OCI-LY3 (cell line): ENCODE results near the gene KRTAP19-1.

Source experiments
- H2AFZ ChIP-seq: fragments of 200-600, 300-600 bp; shearing (Covaris generic); 2 replicates; pipeline ENCODE4 v1.6.0; 2014; ENCODE audit warnings: antibody characterized with exemption, low read depth, low read length
- H3K27ac ChIP-seq: fragments of 200-600, 300-600 bp; sonication (generic); 2 replicates; pipeline ENCODE4 v1.5.1; 2014; ENCODE audit warnings: mild to moderate bottlenecking, low read length, moderate library complexity, mixed read lengths
- H3K27me3 ChIP-seq: fragments of 200-600, 300-600 bp; sonication (generic); 2 replicates; pipeline ENCODE4 v1.6.1; 2014; ENCODE audit warnings: low read depth, low read length, mixed read lengths
- H3K36me3 ChIP-seq: fragments of 200-600, 300-600 bp; sonication (generic); replicated peaks from 2 replicates; pipeline ENCODE3; 2014; ENCODE audit warnings: low read depth, low read length, mixed read lengths
- H3K4me1 ChIP-seq: fragments of 300-600, 200-600 bp; sonication (generic); 2 replicates; pipeline ENCODE4 v1.6.1; 2014; ENCODE audit warnings: low read length, mixed read lengths
- H3K4me2 ChIP-seq: fragments of 200-600, 300-600 bp; sonication (generic); 2 replicates; pipeline ENCODE4 v1.6.1; 2014; ENCODE audit warnings: low read length, mixed read lengths
- H3K4me3 ChIP-seq: fragments of 300-600, 200-600 bp; sonication (generic); 2 replicates; pipeline ENCODE4 v1.5.1; 2014; ENCODE audit warnings: antibody characterized with exemption, mild to moderate bottlenecking, low read length, moderate library complexity
- H3K79me2 ChIP-seq: fragments of 300-600, 200-600 bp; shearing (Covaris generic); 2 replicates; pipeline ENCODE4 v1.6.1; 2014; ENCODE audit warnings: mild to moderate bottlenecking, low read length, mixed read lengths
- H3K9ac ChIP-seq: fragments of 300-600, 200-600 bp; shearing (Covaris generic); 2 replicates; pipeline ENCODE4 v1.6.0; 2014; ENCODE audit warnings: mild to moderate bottlenecking, low read length, moderate library complexity
- H3K9me3 ChIP-seq: fragments of 200-600, 300-600 bp; shearing (Covaris generic); 2 replicates; pipeline ENCODE4 v1.6.1; 2014; ENCODE audit warnings: low read length, mixed read lengths; ENCODE audit not compliant: insufficient read depth
- H4K20me1 ChIP-seq: fragments of 200-600, 300-600 bp; sonication (generic); 2 replicates; pipeline ENCODE4 v1.6.1; 2016; ENCODE audit warnings: low read length, mixed read lengths; ENCODE audit not compliant: insufficient read depth
- CTCF ChIP-seq: fragments of 200-600, 300-600 bp; sonication (generic); IDR thresholded peaks from 2 replicates; pipeline ENCODE4 v1.5.1; 2014; ENCODE audit warnings: antibody characterized with exemption, low read length, low read depth
- EZH2phosphoT487 ChIP-seq: fragments of 200-600 bp; shearing (Covaris generic); IDR thresholded peaks from 2 replicates; pipeline ENCODE4 v1.6.1; 2018; ENCODE audit warnings: antibody characterized with exemption, mixed run types, low read depth

Gene KRTAP19-1

GRCh38 chr21:30502041-30502440 lies 21.9 kb upstream of the KRTAP19-1 start, which contains the start of gene KRTAP19-5:
TSS of gene KRTAP19-5 (minus strand) at chr21:30502141. CDS start at chr21:30502090, 51 bp downstream.
- Histone ChIP-seq H4K20me1 (no peaks in the 10 kb centered on the region), H3K36me3 (no peaks in the 10 kb centered on the region), H3K9ac (no peak within 1 kb of the TSS), H3K27me3 (no peaks in the 10 kb centered on the region), H3K9me3 (no peaks in the 10 kb centered on the region), H3K27ac (no peak within 1 kb of the TSS), H2AFZ (no peak within 1 kb of the TSS), H3K79me2 (no peaks in the 10 kb centered on the region), H3K4me2 (no peak within 1 kb of the TSS), H3K4me1 (no peaks in the 10 kb centered on the region), H3K4me3 (no peak within 1 kb of the TSS)
- no peak for TF ChIP-seq EZH2phosphoT487
- no peak for TF ChIP-seq CTCF

GRCh38 chr21:30497065-30497464 lies 16.9 kb upstream of the KRTAP19-1 start, which contains the start of gene KRTAP19-4:
TSS of gene KRTAP19-4 (minus strand) at chr21:30497165. CDS start at chr21:30497110, 55 bp downstream.
- Histone ChIP-seq H3K9me3 (no peaks in the 10 kb centered on the region), H3K27me3 (no peaks in the 10 kb centered on the region), H3K79me2 (no peaks in the 10 kb centered on the region), H3K4me3 (no peak within 1 kb of the TSS), H3K9ac (no peak within 1 kb of the TSS), H2AFZ (no peak within 1 kb of the TSS), H3K4me2 (no peak within 1 kb of the TSS), H4K20me1 (no peaks in the 10 kb centered on the region), H3K27ac (no peak within 1 kb of the TSS), H3K36me3 (no peaks in the 10 kb centered on the region), H3K4me1 (no peaks in the 10 kb centered on the region)
- no peak for TF ChIP-seq CTCF
- TF ChIP-seq EZH2phosphoT487 = no peak

GRCh38 chr21:30491963-30492428 lies 11.8 kb upstream of the KRTAP19-1 start, which contains the start of gene KRTAP19-3:
TSS of gene KRTAP19-3 (minus strand) at chr21:30492013. CDS start at chr21:30491957, 56 bp downstream.
- Histone ChIP-seq H2AFZ (no peak within 1 kb of the TSS), H3K36me3 (no peaks in the 10 kb centered on the region), H3K27me3 (no peaks in the 10 kb centered on the region), H3K27ac (no peak within 1 kb of the TSS), H3K79me2 (no peaks in the 10 kb centered on the region), H3K4me1 (no peaks in the 10 kb centered on the region), H3K9ac (no peak within 1 kb of the TSS), H4K20me1 (no peaks in the 10 kb centered on the region), H3K9me3 (no peaks in the 10 kb centered on the region), H3K4me2 (no peak within 1 kb of the TSS), H3K4me3 (no peak within 1 kb of the TSS)
- TF ChIP-seq EZH2phosphoT487 (no peak), CTCF (no peak)

- H4K20me1 ChIP-seq = no peaks in the 10 kb centered on the region
- no peak for TF ChIP-seq EZH2phosphoT487
- TF ChIP-seq CTCF = no peak
Observed at GRCh38 chr21:30487336-30487735, 7.2 kb upstream of the KRTAP19-1 start, which contains the start of gene KRTAP19-2. TSS of gene KRTAP19-2 (minus strand) at chr21:30487436. CDS start at chr21:30487348, 88 bp downstream.

More at GRCh38 chr21:30487336-30487735, 7.2 kb upstream of the KRTAP19-1 start, which contains the start of gene KRTAP19-2:
- H2AFZ ChIP-seq = no peak within 1 kb of the TSS
- H3K27me3 ChIP-seq = no peaks in the 10 kb centered on the region
- H3K9me3 ChIP-seq = no peaks in the 10 kb centered on the region
- no peaks in the 10 kb centered on the region for H3K36me3 ChIP-seq
- no peak within 1 kb of the TSS for H3K9ac ChIP-seq
- no peak within 1 kb of the TSS for H3K27ac ChIP-seq
- no peaks in the 10 kb centered on the region for H3K79me2 ChIP-seq
- H3K4me3 ChIP-seq = no peak within 1 kb of the TSS
- H3K4me2 ChIP-seq = no peak within 1 kb of the TSS
- no peaks in the 10 kb centered on the region for H3K4me1 ChIP-seq
